ENCODE data around the gene PSAP. TPM values are rescaled to one million over a fixed set of nuclear protein-coding genes. Genes with fewer than 3 reads are reported as not detected.

The PSAP gene
- total RNA-seq, 1 experiment from 2014 or later, result 336 TPM

GRCh38 chr10:71795248-71795647 lies 55.8 kb downstream of the PSAP start:
- Histone ChIP-seq H4K5ac (ENCODE audit: insufficient read length, low read depth, low read length) (no peak overlapping the region), H2AK5ac (ENCODE audit: insufficient read length, low read length) (no peak overlapping the region), H3K4me1 (ENCODE audit: insufficient read depth, low read length) (no peaks in the 10 kb centered on the region), H3K4me2 (ENCODE audit: insufficient read depth, insufficient read length, low read length) (no peak overlapping the region), H3K9me3 (ENCODE audit: control insufficient read depth, low read depth, low read length) (no peaks in the 10 kb centered on the region), H3K56ac (ENCODE audit: insufficient read length, low read depth, low read length) (no peak overlapping the region), H3K27me3 (ENCODE audit: insufficient read depth, low read length) (0 out of 2 replicates have a peak, but pooled peaks cover 2% of the 10 kb centered on the region), H2BK120ac (ENCODE audit: low read depth, low read length, poor library complexity, severe bottlenecking) (no peak overlapping the region), H3T11ph (ENCODE audit: low read length) (no peak overlapping the region), H3K79me2 (ENCODE audit: insufficient read depth, low read length) (no peaks in the 10 kb centered on the region), H3K79me1 (ENCODE audit: insufficient read depth, low read depth, low read length, poor library complexity, severe bottlenecking) (no peaks in the 10 kb centered on the region), H3K4ac (ENCODE audit: low read depth, low read length) (no peak overlapping the region), H3K23me2 (ENCODE audit: insufficient read length, low read depth, low read length, poor library complexity, severe bottlenecking) (no peaks in the 10 kb centered on the region), H3K27ac (ENCODE audit: insufficient read length, low read depth, low read length) (no peak overlapping the region), H4K91ac (ENCODE audit: insufficient read length, low read depth, low read length) (no peak overlapping the region), H4K8ac (replicated peaks; ENCODE audit: insufficient read length, low read depth, low read length) (no peak overlapping the region), H3K14ac (ENCODE audit: insufficient read depth, low read length) (no peak overlapping the region), H2BK12ac (ENCODE audit: insufficient read length, low read depth, low read length) (no peak overlapping the region), H4K20me1 (ENCODE audit: control insufficient read depth, insufficient read depth, insufficient read length) (no peaks in the 10 kb centered on the region), H3K18ac (ENCODE audit: insufficient read length, low read depth, low read length) (no peak overlapping the region), H2BK5ac (ENCODE audit: insufficient read length, low read length) (no peak overlapping the region), H3K9ac (ENCODE audit: extremely low read depth, insufficient read length, low read length) (no peak overlapping the region), H2BK15ac (ENCODE audit: low read depth, low read length) (no peak overlapping the region), H2BK20ac (ENCODE audit: low read depth, low read length, poor library complexity, severe bottlenecking) (no peak overlapping the region), H3K23ac (ENCODE audit: insufficient read length, low read depth, low read length) (no peak overlapping the region), H2AFZ (ENCODE audit: low read length) (no peak overlapping the region)
- no peak for TF ChIP-seq CTCF (conservative IDR thresholded peaks at IDR 0.05)
- H3K4me3 Mint-ChIP-seq, result no peak overlapping the region
- no peak overlapping the region for H3K27ac Mint-ChIP-seq
- peaks cover 8% of the 10 kb centered on the region for H3K27me3 Mint-ChIP-seq (ENCODE audit: low read depth)
- peak; percentile 49 for DNase-seq
- no CpG with 5 or more reads among the region's 2 CpGs for WGBS (ENCODE audit: extremely low coverage, insufficient read length, low lambda C conversion rate)
- H3K36me3 Mint-ChIP-seq (ENCODE audit: insufficient read depth in 1 of 3, low read depth in 3 of 3), result no peaks in the 10 kb centered on the region
- no peaks in the 10 kb centered on the region; a peak in 1 of 5 replicates for H3K9me3 Mint-ChIP-seq
- peaks cover 0 to 3% of the 10 kb centered on the region in 2 experiments; a peak in 1 of 4 replicates for H3K4me1 Mint-ChIP-seq

Data from H9 (cell line).